ENCODE data around the gene SMIM32.

The SMIM32 gene

GRCh38 chr5:136192526-136193321 lies at the start of gene SMIM32:
Gene SMIM32, minus strand, starts transcription at chr5:136193162. Its CDS starts 638 bp downstream, at chr5:136192524.
- no peak for DNase-seq

- DNase-seq = no peak
Measured at GRCh38 chr5:136242611-136243010, 49.6 kb upstream of the SMIM32 start.

- DNase-seq = no peak
Measured at GRCh38 chr5:136242136-136242535, 49.2 kb upstream of the SMIM32 start.

DNA sequence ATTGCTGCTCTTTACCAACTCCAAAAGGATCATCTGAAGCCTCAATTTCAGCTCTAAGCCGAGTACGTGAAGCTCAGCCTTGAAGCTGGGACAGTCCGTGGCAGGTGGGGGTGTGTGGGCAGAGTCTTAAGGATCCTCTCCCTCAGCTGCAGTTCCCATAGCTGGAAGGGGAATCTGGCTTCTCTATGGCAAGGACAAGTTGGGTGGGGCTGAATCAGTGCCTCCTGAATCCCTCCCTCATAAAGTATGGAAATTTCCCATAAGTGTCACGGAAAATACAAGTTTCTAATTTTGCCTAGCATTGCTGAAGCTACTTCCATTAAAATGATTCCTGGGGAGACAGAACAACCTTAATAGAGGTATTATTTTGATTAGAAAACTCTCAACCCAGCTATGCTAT lies 47.9 kb upstream of the SMIM32 start:
- no peak for DNase-seq

- no peak for DNase-seq
Measured at GRCh38 chr5:136236479-136237083, 43.6 kb upstream of the SMIM32 start.

- DNase-seq = no peak
Measured at GRCh38 chr5:136235321-136235720, 42.4 kb upstream of the SMIM32 start.

DNA sequence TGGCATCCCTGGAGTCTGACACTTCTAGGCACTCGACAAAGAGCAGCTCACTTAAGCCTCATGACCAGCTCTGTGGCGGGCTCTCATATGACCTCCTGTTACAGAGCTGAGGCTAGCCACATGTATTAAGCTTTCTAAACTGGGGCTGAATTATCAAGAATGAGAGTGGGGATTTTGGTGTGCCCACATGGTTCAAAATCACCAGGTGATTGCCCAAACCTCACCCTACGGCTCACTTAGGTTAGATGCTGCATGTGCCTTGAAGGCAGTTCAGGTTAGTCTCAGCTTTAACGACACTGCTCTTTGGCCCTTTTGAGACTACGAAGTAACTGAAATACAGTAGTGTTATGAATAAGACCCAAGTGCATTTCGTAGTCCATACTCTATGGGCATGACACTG lies 39.4 kb upstream of the SMIM32 start:
- no peak for DNase-seq

- no peak for DNase-seq
Measured at GRCh38 chr5:136230176-136230575, 37.2 kb upstream of the SMIM32 start.

- no peak for DNase-seq
Measured at GRCh38 chr5:136228136-136228757, 35.3 kb upstream of the SMIM32 start.

DNA sequence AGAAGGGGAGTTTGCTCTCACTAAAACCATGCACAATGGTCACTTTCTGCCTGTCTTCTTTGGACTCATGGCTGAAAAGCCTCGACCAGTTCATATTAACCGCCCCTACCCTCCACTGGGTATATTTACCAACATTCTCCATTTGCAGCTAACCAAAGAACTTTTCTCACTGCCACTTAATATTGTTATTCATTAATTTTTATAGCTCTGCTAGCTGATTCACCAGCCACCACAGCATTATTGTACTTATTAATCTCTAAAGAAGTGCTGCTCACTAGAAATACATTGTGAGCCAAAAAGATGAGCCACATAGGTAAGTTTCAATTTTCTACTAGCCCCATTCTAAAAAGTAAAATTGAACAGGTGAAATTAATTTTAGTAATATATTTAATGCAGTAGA lies 33.4 kb upstream of the SMIM32 start:
- DNase-seq = no peak

- no peak for DNase-seq
Measured at GRCh38 chr5:136225796-136226195, 32.8 kb upstream of the SMIM32 start.

- no peak for DNase-seq
Measured at GRCh38 chr5:136222580-136223235, 29.7 kb upstream of the SMIM32 start.

DNA sequence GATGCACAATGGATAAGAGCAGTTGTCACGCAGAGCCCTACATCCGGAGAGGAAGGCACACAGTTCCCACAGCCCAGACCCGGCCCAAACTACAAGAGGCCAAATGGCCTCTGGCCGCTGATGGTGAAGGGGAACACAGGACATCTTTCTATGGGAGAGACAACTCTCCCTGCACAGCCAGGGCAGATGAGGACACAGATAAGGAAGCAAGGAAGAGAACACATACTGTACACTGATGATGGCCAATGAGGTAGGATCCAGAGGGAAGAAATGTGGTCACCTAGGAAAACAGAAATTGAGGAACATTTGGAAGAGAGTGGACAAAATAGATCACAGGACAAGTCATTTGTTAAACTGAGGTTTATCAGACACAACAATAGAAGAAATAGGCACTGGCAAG lies 28.4 kb upstream of the SMIM32 start:
- DNase-seq = no peak

GRCh38 chr5:136216230-136216629 lies 23.3 kb upstream of the SMIM32 start:
- no peak for DNase-seq

- no peak for DNase-seq
Measured at GRCh38 chr5:136215812-136216211, 22.9 kb upstream of the SMIM32 start.

DNA sequence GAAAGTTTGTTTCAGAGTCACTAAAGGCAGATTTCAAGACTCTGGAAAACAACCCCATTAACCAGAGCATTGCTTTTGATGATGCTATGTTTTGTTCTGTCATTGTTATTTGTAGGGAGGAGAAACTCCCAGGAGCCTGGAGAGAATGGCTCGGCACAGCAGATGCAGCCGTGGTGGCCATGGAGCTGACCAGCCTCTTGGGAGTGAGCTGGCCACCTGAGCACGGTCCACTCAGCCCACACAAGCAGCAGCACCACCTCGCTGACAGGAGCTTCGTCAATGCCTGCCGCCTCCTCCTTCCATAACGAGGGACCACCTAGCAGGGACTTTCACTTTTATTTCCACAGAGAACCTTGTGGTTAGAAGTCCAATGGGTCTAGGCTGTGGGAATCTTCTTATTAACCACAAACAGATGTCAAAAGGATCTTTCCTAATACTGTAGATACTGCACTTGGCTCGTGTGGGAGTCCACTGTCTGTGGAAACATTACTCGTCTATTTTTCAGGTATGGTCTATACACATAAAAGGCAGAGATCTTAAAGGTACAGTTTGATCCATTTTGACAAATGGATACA lies 21.0 kb upstream of the SMIM32 start:
- no peak for DNase-seq

GRCh38 chr5:136212252-136212721 lies 19.3 kb upstream of the SMIM32 start:
- DNase-seq = peak; percentile 7

DNA sequence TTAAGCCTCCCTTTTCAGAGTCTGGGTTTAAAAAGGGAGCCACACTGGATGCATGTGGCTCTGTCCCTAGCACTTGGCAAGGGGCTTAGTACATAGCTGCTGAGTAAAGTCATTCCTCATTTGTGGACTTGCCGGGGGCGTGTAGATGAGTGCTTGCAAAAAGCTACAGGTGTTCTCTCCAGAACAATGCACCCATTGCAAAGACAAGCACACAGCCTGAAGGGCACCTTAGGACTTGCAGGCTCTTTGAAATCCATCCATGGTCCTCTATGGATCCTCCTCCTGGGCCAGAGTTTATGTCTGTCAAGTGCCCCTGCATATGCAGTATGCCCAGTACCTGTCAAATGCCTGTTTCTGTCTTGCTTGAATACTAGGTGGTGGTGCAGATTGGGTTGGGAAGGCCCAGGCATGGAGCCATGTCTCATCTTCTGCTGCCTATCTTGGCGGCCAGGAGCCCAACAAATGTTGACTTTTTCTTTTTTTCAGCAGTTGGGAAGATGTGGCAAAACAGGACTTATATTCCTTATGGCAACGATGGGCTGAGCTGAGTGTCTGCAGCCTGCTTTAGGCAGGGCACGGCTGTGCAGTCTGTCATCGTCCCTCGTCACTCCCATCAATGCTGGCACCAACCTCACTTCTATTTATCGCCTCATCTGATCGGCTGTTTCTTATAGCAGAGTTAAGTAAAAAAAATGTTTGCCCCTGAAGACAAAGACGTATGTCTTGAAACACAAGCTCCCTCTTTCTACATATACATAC lies 18.5 kb upstream of the SMIM32 start:
- DNase-seq = no peak

DNA sequence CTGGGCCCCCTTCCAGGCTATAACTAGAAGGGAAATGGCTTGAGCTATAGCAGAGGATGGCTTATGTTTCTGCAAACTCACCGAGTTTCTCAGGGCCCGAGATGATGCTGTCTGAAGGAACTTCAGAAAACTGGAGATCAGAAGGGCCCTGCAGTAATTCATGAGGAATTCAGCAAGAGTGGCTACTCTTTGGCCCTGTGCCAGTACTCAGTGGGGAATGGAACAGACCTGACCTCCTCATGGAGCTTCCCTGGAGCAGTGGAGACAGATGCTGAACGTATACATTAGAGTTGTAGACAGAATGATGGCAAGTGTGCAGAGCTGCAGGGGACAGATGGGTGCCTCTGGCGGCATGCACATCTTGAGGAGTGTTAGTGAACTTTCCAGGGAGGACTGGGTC lies 17.3 kb upstream of the SMIM32 start:
- DNase-seq = no peak

DNA sequence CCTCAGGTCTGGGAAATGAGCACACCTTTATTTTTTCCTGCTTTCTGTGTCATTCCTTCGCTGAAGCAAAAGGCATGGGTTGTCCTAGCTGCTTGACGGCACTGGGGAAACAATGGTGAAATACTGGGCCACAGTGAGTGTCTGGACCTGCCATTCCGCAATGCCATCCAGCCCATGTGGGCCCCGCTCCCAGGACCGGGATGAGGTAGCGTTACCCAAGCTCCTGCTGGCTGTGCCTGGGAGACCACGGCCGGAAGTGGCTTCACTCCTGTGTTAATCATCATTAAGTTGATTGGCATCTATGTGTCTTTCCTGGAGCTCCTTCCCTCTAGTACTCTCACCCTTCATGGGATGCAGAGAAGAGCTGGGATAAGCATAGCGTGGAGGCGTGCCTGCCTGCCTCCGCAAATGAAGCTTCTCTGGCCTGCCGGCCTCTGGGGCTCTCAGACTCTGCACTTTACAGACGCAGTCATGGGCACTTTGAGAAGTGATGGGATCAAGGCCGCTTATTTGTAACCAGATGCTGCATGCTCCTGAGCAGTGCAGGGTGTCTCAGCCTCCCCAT lies 16.5 kb upstream of the SMIM32 start:
- DNase-seq = no peak

- no peak for DNase-seq
Measured at GRCh38 chr5:136208916-136209315, 16.0 kb upstream of the SMIM32 start.

GRCh38 chr5:136207631-136208030 lies 14.7 kb upstream of the SMIM32 start:
- DNase-seq = no peak
